Caco-2 (cell line): ENCODE data around the gene RBL2. TPM values are rescaled to one million over a fixed set of nuclear protein-coding genes. Genes with fewer than 3 reads are reported as not detected.
"Not testable (repeated sequence)": the region's sequence is repeated elsewhere in the genome, so short reads cannot be mapped to it uniquely, and the experiment has no call there.

Experiments used
- BruUV-seq: library from RNA; stranded (reverse); fragments of 400-500 nt; replicated peaks from 2 replicates; lab custom pipeline; 2021; lab: Mats Ljungman, UMichigan
- CTCF ChIA-PET: fragments of 300-600 bp; sonication (Branson Sonifier 250); formaldehyde crosslinking; loops from one replicate; lab custom pipeline; 2022; ENCODE audit warnings: antibody characterized with exemption; lab: Charles Lee
- POLR2A ChIA-PET: fragments of 300-600 bp; sonication (Branson Sonifier 250); formaldehyde crosslinking; loops from one replicate; lab custom pipeline; 2022; ENCODE audit warnings: antibody characterized with exemption; lab: Charles Lee
- DNase-seq, 2 experiments: peaks; one replicate each; pipeline versions ENCODE4 v3.0.0 to v3.0.0-alpha.2; 2020 to 2022
- H3K27me3 ChIP-seq: replicated peaks from 2 replicates; pipeline ENCODE4 v1.6.0; 2011; ENCODE audit warnings: low read length; ENCODE audit not compliant: control insufficient read depth, insufficient read depth
- H3K36me3 ChIP-seq: 2 replicates; pipeline ENCODE4 v1.5.1; 2011; ENCODE audit warnings: low read length; ENCODE audit not compliant: control insufficient read depth, insufficient read depth
- H3K4me1 ChIP-seq: fragments of 250-450 bp; sonication (Bioruptor Pico); 2 replicates; pipeline ENCODE4 v1.5.1; 2020; ENCODE audit warnings: mild to moderate bottlenecking
- H3K4me3 ChIP-seq: 2 replicates; pipeline ENCODE4 v1.5.1; 2011; ENCODE audit warnings: low read depth, mild to moderate bottlenecking, control low read depth, low read length
- H3K9me3 ChIP-seq: fragments of 250-450 bp; sonication (Bioruptor Pico); 2 replicates; pipeline ENCODE4 v1.5.1; 2020; ENCODE audit warnings: mild to moderate bottlenecking, moderate library complexity
- H3K27ac Mint-ChIP-seq: one replicate; pipeline ENCODE4 v1.8.0; 2022; ENCODE audit warnings: mixed read lengths; ENCODE audit not compliant: unreplicated experiment
- H3K27me3 Mint-ChIP-seq: one replicate; pipeline ENCODE4 v1.8.0; 2022; ENCODE audit warnings: mixed read lengths; ENCODE audit not compliant: insufficient read depth, unreplicated experiment
- H3K36me3 Mint-ChIP-seq: one replicate; pipeline ENCODE4 v1.8.0; 2022; ENCODE audit warnings: mild to moderate bottlenecking, mixed read lengths; ENCODE audit not compliant: insufficient read depth, unreplicated experiment
- H3K4me1 Mint-ChIP-seq: one replicate; pipeline ENCODE4 v1.8.0; 2022; ENCODE audit warnings: low read depth, mixed read lengths; ENCODE audit not compliant: unreplicated experiment
- H3K4me3 Mint-ChIP-seq: one replicate; pipeline ENCODE4 v1.8.0; 2022; ENCODE audit warnings: mild to moderate bottlenecking, moderate library complexity, mixed read lengths; ENCODE audit not compliant: unreplicated experiment
- H3K9me3 Mint-ChIP-seq: one replicate; pipeline ENCODE4 v1.8.0; 2022; ENCODE audit warnings: mixed read lengths; ENCODE audit not compliant: unreplicated experiment
- CTCF ChIP-seq, 2 experiments: fragments of 200-600 bp in 1 of 2; IDR thresholded peaks; 1 replicate in 1 of 2; 2 replicates in 1 of 2; pipeline versions ENCODE4 v1.5.1 to v1.8.0; 2011 to 2022; ENCODE audit warnings: antibody characterized with exemption in 1 of 2, control low read depth in 1 of 2, inconsistent platforms in 1 of 2, low read depth in 1 of 2, low read length in 1 of 2, mild to moderate bottlenecking in 1 of 2, moderate library complexity in 1 of 2; ENCODE audit not compliant: insufficient read depth in 1 of 2, severe bottlenecking in 1 of 2, unreplicated experiment in 1 of 2
- intact Hi-C: fragments of 100-400 bp; cut with micrococcal nuclease; formaldehyde crosslinking; loops from one replicate; pipeline ENCODE4 v1.10.0; 2022; ENCODE audit not compliant: unreplicated experiment
- total RNA-seq: library from RNA; stranded (reverse); gene quantifications from 2 replicates; pipeline ENCODE4 v1.2.3, GENCODE V29; 2022

Gene RBL2
- total RNA-seq, 1 experiment from 2014 or later: 55.3 TPM

GRCh38 chr16:53421248-53421647, 13.0 kb upstream of the RBL2 start:
- no peak for DNase-seq
- CTCF ChIA-PET: no interaction called here
- no peak overlapping the region for H3K4me3 Mint-ChIP-seq
- H3K4me3 ChIP-seq: no peak overlapping the region
- POLR2A ChIA-PET: no interaction called here
- TF ChIP-seq CTCF (IDR thresholded peaks at IDR 0.05; ENCODE audit: insufficient read depth in 1 of 2, low read depth in 1 of 2, low read length in 1 of 2, severe bottlenecking in 1 of 2, unreplicated experiment in 1 of 2): no peak
- peaks cover 40% of the 10 kb centered on the region for H3K9me3 ChIP-seq
- H3K27ac Mint-ChIP-seq: no peak overlapping the region
- H3K27me3 Mint-ChIP-seq: no peaks in the 10 kb centered on the region
- no TSS peak for BruUV-seq
- no peaks in the 10 kb centered on the region for H3K27me3 ChIP-seq
- no peaks in the 10 kb centered on the region for H3K4me1 Mint-ChIP-seq
- peaks cover 14% of the 10 kb centered on the region for H3K9me3 Mint-ChIP-seq
- no peaks in the 10 kb centered on the region for H3K4me1 ChIP-seq
- no peaks in the 10 kb centered on the region for H3K36me3 Mint-ChIP-seq
- H3K36me3 ChIP-seq: no peaks in the 10 kb centered on the region
- intact Hi-C loops: no loop called here

GRCh38 chr16:53423968-53424367, 10.3 kb upstream of the RBL2 start:
- H3K9me3 ChIP-seq: peaks cover 42% of the 10 kb centered on the region
- H3K27ac Mint-ChIP-seq, H3K27me3 Mint-ChIP-seq, DNase-seq, H3K27me3 ChIP-seq, H3K4me3 ChIP-seq, BruUV-seq, H3K36me3 ChIP-seq, H3K36me3 Mint-ChIP-seq, H3K4me1 Mint-ChIP-seq, intact Hi-C loops, H3K4me3 Mint-ChIP-seq, H3K4me1 ChIP-seq, CTCF ChIA-PET, POLR2A ChIA-PET: not testable (repeated sequence)
- peaks cover 27% of the 10 kb centered on the region for H3K9me3 Mint-ChIP-seq

- ChIA-PET POLR2A (no interaction called here), CTCF (no interaction called here)
- BruUV-seq: no TSS peak
- no peaks in the 10 kb centered on the region for H3K27me3 Mint-ChIP-seq
- H3K4me3 Mint-ChIP-seq: no peak overlapping the region
- H3K4me1 Mint-ChIP-seq: peaks cover 10% of the 10 kb centered on the region
- H3K36me3 ChIP-seq: no peaks in the 10 kb centered on the region
- H3K4me1 ChIP-seq: peaks cover 14% of the 10 kb centered on the region; the same call in 1 of the 2 replicates
- peaks cover 5% of the 10 kb centered on the region for H3K36me3 Mint-ChIP-seq
- peaks cover 34% of the 10 kb centered on the region for H3K9me3 ChIP-seq
- no peak overlapping the region for H3K27ac Mint-ChIP-seq
- intact Hi-C loops: no loop called here
- H3K27me3 ChIP-seq: no peaks in the 10 kb centered on the region
- TF ChIP-seq CTCF (IDR thresholded peaks at IDR 0.05; ENCODE audit: insufficient read depth in 1 of 2, low read depth in 1 of 2, low read length in 1 of 2, severe bottlenecking in 1 of 2, unreplicated experiment in 1 of 2): no peak
- H3K9me3 Mint-ChIP-seq: peaks cover 36% of the 10 kb centered on the region
- DNase-seq: no peak
- no peak overlapping the region for H3K4me3 ChIP-seq
These were observed 5.6 kb upstream of the RBL2 start for GRCh38 chr16:53428681-53429080.
